Esophagus squamous epithelium (tissue), 5 donors: ENCODE data around the gene TMEM95. TPM values are rescaled to one million over a fixed set of nuclear protein-coding genes. Genes with fewer than 3 reads are reported as not detected.

ENCODE experiments used
- DNase-seq: peaks from one replicate; lab custom pipeline; 2025; lab: John Stamatoyannopoulos, UW
- H3K27ac ChIP-seq, 4 donors: fragments of 200-600 bp; sonication (generic); one replicate each; pipeline ENCODE4 v1.5.1; 2016 to 2019; ENCODE audit warnings: mild to moderate bottlenecking in 1 of 4
- H3K27me3 ChIP-seq, 4 donors: fragments of 200-600 bp; sonication (generic); 1 replicate in 3 of 4; 2 replicates in 1 of 4; pipeline versions ENCODE4 v1.5.1 to v1.6.0; 2017 to 2021; ENCODE audit warnings: antibody characterized with exemption in 1 of 4
- H3K36me3 ChIP-seq, 3 donors: fragments of 200-600 bp; sonication (generic); one replicate each; pipeline ENCODE4 v1.5.1; 2016 to 2019
- H3K4me1 ChIP-seq, 3 donors: fragments of 200-600 bp; sonication (generic); one replicate each; pipeline ENCODE4 v1.5.1; 2017 to 2019
- H3K4me3 ChIP-seq, 4 donors: fragments of 200-600 bp; sonication (generic); 1 replicate in 3 of 4; 2 replicates in 1 of 4; pipeline ENCODE4 v1.5.1; 2016 to 2019; ENCODE audit warnings: mild to moderate bottlenecking in 2 of 4, moderate library complexity in 1 of 4
- H3K9me3 ChIP-seq, 3 donors: fragments of 200-600 bp; sonication (generic); one replicate each; pipeline ENCODE4 v1.5.1; 2016 to 2019
- POLR2A ChIP-seq, 4 donors: fragments of 450-650 bp; IDR thresholded peaks; one replicate each; pipeline ENCODE4 v1.6.1; 2017; ENCODE audit warnings: antibody characterized with exemption in 4 of 4, mild to moderate bottlenecking in 4 of 4, moderate library complexity in 3 of 4
- WGBS, 2 donors: methylation state at CpG; one replicate each; pipeline ENCODE4 v1.1.5; 2018; 5-methylcytosine and 5-hydroxymethylcytosine counted together
- intact Hi-C: fragments of 100-400 bp; cut with DNase I; formaldehyde crosslinking; loops from one replicate; pipeline ENCODE4 v1.15.0; 2022
- total RNA-seq, 4 donors: library from RNA; depleted of rRNA; stranded (reverse); fragments of >200 nt; gene quantifications; one replicate each; pipeline ENCODE4 v1.1.0, GENCODE V29; 2016
- TF ChIP-seq, protein P1 (sequence below), 6 experiments: fragments of 450-650 bp in 4 of 6; fragments of 200-600 bp in 2 of 6; sonication (generic) in 2 of 6; IDR thresholded peaks; one replicate each; pipeline ENCODE4 v1.5.1; 2016 to 2019; ENCODE audit warnings: antibody characterized with exemption in 6 of 6, mild to moderate bottlenecking in 4 of 6, moderate library complexity in 4 of 6
- donor health status: DM: yes; HTN: yes; CAD: no.

Gene TMEM95
- total RNA-seq, 4 donors from 2014 or later: not detected

DNA sequence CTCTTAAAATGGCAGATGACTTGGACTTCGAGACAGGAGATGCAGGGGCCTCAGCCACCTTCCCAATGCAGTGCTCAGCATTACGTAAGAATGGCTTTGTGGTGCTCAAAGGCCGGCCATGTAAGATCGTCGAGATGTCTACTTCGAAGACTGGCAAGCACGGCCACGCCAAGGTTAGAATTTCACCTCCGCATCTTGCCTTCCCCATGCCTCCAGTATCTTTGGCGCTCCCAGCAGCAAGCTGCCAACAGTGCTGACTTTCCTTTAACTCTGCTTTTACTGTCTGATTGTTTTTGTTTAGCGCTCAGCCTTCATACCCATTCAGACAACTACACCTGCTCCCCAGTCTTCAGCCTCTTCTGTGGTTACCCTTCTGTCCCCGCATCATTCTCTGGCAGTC, 45.3 kb upstream of the TMEM95 start:
- Histone ChIP-seq H3K9me3 (no peaks in the 10 kb centered on the region), H3K36me3 (peaks cover 33 to 48% (median 42%) of the 10 kb centered on the region in 3 donors), H3K27me3 (no peaks in the 10 kb centered on the region), H3K4me1 (peaks cover 25 to 65% (median 45%) of the 10 kb centered on the region in 3 donors), H3K4me3 (peak overlapping the region in 3 of 4 donors; percentile 85 to 99 (median 99)), H3K27ac (peak overlapping the region; percentile 99 to 100 (median 100))
- no peak for TF ChIP-seq POLR2A (IDR thresholded peaks at IDR 0.05)
- intact Hi-C loops: no loop called here
- no peak for DNase-seq
- WGBS, 2 donors: 69 to 71% methylated on average over 12 of the region's 12 CpGs

DNA sequence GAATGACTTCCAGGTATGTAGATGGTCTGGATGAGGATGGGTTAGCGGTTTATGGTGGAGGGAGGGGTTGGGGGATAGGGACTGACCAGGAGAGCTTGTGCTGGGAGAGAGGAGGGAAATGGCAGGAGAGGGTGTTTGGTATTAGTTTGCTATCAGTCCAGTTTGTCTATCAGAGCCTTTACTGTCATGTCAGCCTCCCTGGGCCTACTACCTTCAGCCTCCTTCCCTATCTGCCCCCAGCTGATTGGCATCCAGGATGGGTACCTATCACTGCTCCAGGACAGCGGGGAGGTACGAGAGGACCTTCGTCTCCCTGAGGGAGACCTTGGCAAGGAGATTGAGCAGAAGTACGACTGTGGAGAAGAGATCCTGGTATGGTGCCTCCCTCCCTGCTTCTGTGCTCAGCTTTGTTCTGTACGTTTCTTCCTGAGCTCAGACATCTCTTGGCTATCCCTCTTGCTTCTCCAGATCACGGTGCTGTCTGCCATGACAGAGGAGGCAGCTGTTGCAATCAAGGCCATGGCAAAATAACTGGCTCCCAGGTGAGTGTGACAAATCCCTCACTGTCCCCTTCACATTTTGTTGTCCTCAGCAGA, 43.7 kb upstream of the TMEM95 start:
- peaks cover 36 to 74% (median 51%) of the 10 kb centered on the region in 3 donors for H3K4me1 ChIP-seq
- no peaks in the 10 kb centered on the region for H3K27me3 ChIP-seq
- H3K4me3 ChIP-seq: no peak overlapping the region
- H3K27ac ChIP-seq: peak overlapping the region in 3 of 4 donors; percentile 2 to 99 (median 4)
- 69 to 76% methylated on average over 6 to 7 of the region's 7 CpGs for WGBS, 2 donors
- no peaks in the 10 kb centered on the region for H3K9me3 ChIP-seq
- intact Hi-C loops: no loop called here
- no peak for DNase-seq
- H3K36me3 ChIP-seq: peaks cover 33 to 49% (median 42%) of the 10 kb centered on the region in 3 donors
- TF ChIP-seq, protein P1, sequence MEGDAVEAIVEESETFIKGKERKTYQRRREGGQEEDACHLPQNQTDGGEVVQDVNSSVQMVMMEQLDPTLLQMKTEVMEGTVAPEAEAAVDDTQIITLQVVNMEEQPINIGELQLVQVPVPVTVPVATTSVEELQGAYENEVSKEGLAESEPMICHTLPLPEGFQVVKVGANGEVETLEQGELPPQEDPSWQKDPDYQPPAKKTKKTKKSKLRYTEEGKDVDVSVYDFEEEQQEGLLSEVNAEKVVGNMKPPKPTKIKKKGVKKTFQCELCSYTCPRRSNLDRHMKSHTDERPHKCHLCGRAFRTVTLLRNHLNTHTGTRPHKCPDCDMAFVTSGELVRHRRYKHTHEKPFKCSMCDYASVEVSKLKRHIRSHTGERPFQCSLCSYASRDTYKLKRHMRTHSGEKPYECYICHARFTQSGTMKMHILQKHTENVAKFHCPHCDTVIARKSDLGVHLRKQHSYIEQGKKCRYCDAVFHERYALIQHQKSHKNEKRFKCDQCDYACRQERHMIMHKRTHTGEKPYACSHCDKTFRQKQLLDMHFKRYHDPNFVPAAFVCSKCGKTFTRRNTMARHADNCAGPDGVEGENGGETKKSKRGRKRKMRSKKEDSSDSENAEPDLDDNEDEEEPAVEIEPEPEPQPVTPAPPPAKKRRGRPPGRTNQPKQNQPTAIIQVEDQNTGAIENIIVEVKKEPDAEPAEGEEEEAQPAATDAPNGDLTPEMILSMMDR (IDR thresholded peaks at IDR 0.05): no peak
- no peak for TF ChIP-seq POLR2A (IDR thresholded peaks at IDR 0.05)

DNA sequence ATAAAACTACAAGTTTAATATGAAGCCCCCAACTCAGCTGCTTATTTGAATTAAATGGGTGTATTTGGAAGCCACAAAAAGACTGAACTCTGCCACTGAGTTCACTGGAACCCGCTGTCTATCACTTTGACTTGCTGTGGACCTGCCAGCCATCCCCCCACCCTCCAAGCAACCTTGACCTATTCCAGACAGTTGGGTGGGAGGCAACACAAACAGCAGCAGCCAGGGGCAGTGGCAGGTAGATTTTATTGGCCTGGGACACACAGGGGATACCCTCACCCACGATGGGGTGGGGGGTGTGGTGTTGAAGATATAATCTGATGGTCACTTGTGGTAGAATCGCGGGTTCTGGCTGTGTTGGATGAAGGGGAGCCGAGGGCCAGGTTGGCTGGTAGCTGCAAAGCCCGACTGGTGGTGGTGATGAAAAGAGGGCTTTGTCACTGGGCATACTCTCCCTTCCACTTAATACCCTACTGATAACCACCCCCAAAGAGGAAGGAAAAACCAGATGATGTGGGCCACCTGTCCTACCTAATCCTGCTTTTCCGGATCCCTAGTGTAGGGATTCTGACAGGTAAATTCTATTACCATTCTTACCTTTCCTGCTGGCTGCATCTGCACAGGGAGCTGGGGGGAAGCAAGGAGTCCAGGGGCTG, 42.4 kb upstream of the TMEM95 start:
- H3K9me3 ChIP-seq: no peaks in the 10 kb centered on the region
- no peak overlapping the region for H3K4me3 ChIP-seq
- DNase-seq: no peak
- H3K27ac ChIP-seq: peak overlapping the region in 3 of 4 donors; percentile 0 to 99 (median 5)
- no peak for TF ChIP-seq POLR2A (IDR thresholded peaks at IDR 0.05)
- TF ChIP-seq, protein P1 (IDR thresholded peaks at IDR 0.05): no peak
- intact Hi-C loops: no loop called here
- peaks cover 37 to 78% (median 49%) of the 10 kb centered on the region in 3 donors for H3K4me1 ChIP-seq
- 67 to 69% methylated on average over 2 to 6 of the region's 7 CpGs for WGBS, 2 donors
- no peaks in the 10 kb centered on the region for H3K27me3 ChIP-seq
- H3K36me3 ChIP-seq: peaks cover 33 to 63% (median 46%) of the 10 kb centered on the region in 3 donors

DNA sequence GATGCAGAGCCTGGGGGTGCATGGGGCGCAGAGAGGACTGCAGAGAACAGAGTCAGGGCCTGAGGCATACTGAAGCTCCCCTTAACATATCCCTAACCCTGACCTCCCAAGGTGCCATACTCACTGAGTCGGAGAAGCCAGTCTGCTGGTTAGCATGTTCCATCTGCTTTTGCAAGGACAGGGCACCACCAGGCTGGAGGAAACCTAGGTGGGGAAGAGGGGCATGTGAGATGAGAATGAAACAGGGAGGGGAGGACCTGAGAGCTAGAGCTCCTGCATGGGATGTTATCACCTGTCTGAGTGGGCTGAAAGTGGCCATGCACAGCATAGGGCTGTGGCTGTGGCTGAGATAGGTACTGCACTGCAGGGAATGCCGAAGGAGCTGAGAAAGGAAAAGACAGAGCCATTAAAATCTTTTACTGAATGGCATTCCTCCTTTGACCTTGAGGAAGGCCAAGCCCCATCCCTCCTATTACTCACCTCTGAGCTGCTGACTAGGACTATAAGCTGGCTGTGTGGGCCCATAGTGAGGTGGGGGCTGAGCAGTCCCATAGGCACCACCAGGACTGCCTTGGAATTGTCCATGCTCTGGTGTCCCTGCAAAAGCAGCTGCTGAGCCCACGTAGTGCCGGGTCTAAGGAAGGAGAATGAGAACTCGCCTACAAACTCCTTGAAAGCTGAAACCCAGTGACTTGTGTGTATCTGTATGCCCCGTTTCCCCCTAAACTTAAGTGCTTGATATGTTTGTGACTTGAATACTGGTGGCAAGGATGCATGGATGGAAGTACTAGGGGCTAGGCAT, 41.7 kb upstream of the TMEM95 start:
- H3K27ac ChIP-seq: peak overlapping the region in 3 of 4 donors; percentile 0 to 99 (median 21)
- no peak for DNase-seq
- H3K27me3 ChIP-seq: no peaks in the 10 kb centered on the region
- H3K9me3 ChIP-seq: no peaks in the 10 kb centered on the region
- intact Hi-C loops: no loop called here
- H3K36me3 ChIP-seq: peaks cover 39 to 70% (median 53%) of the 10 kb centered on the region in 3 donors
- 66 to 87% methylated on average over 3 to 4 of the region's 7 CpGs for WGBS, 2 donors
- TF ChIP-seq, protein P1 (IDR thresholded peaks at IDR 0.05): peak in 3 of 6 experiments; percentile 14 to 49 (median 30)
- no peak for TF ChIP-seq POLR2A (IDR thresholded peaks at IDR 0.05)
- no peak overlapping the region for H3K4me3 ChIP-seq
- peaks cover 37 to 78% (median 49%) of the 10 kb centered on the region in 3 donors for H3K4me1 ChIP-seq

DNA sequence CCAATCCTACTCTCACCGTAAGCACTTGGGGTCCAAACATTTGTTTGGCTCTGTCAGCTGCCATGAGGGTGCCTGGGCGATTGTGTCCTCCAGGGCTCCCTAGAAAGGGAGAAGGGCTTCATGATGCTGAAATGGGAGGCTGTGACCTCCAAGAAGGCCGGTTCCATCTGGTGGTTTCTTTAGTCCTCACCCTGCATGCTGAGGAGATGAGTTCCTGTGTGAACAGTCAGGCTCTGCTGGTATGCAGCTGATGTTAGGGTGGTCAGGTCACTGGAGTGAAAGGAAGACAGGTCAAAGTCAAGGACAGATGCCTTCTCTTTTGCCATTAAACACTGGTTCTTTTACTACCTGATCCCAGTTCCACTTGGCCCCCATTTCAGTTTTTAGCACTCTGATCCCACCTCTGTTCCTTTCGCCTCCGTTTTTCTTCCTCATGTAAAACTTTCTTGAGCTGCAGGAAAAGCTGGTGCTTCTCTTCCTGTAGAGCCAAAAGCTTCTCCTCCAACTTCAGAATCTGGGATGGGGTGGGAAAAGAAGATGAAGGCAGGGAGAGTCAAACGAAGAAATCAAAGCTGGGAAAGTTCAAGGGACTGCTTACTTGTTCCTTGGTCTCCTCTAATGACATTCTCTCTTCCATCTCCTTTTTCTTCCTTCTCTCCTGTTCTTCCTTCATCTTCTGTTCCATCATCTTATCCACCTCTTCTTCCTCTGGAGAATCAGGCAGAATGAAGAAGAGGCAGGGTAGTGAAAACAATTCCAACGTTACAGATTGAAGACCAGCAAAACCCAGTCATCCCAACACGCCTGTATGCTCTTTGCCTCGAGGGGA, 40.9 kb upstream of the TMEM95 start:
- H3K4me1 ChIP-seq: peaks cover 33 to 74% (median 46%) of the 10 kb centered on the region in 3 donors
- H3K27ac ChIP-seq: peak overlapping the region; percentile 92 to 99 (median 96)
- H3K4me3 ChIP-seq: peak overlapping the region; percentile 85 to 94 (median 90)
- H3K36me3 ChIP-seq: peaks cover 39 to 78% (median 59%) of the 10 kb centered on the region in 3 donors
- no peak for TF ChIP-seq POLR2A (IDR thresholded peaks at IDR 0.05)
- TF ChIP-seq, protein P1 (IDR thresholded peaks at IDR 0.05): no peak
- 39 to 40% methylated on average over 9 of the region's 9 CpGs for WGBS, 2 donors
- no peak for DNase-seq
- no peaks in the 10 kb centered on the region for H3K27me3 ChIP-seq
- intact Hi-C loops: no loop called here
- H3K9me3 ChIP-seq: no peaks in the 10 kb centered on the region
